GM12873 (cell line): ENCODE results near the gene OCA2.

Experiments
- CTCF ChIP-seq: IDR thresholded peaks from 2 replicates; pipeline ENCODE4 v1.5.1; 2012; ENCODE audit warnings: low read depth, mild to moderate bottlenecking, moderate library complexity, low read length, control low read depth; ENCODE audit not compliant: insufficient read depth; ENCODE audit errors: missing control alignments

The OCA2 gene

DNA sequence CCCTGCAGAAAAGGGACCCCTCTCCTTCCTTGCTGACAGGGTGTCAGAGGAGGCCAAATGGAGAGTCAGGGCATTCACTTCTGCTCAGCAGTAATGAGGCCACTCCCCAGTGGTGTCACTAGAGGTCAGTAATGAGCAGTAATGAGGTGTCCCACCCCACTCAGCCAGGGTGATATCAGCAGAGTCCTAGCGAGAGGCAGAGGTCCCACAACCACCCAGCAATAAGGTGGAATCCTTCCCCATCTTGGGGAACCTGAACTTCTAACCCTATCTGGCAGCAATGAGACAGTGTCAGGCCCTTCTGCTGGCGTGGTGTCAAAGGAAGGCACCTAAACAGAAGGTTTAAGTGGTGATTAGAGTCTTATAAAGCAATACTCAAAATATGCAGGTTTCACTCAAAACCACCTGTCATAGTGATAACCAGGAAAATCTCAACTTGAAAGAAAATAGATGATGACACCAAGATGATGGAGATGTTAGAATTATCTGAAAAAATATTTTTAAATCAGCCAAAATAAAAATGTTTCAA is 12.9 kb downstream of the OCA2 start:
- TF ChIP-seq CTCF, result peak; percentile 90

DNA sequence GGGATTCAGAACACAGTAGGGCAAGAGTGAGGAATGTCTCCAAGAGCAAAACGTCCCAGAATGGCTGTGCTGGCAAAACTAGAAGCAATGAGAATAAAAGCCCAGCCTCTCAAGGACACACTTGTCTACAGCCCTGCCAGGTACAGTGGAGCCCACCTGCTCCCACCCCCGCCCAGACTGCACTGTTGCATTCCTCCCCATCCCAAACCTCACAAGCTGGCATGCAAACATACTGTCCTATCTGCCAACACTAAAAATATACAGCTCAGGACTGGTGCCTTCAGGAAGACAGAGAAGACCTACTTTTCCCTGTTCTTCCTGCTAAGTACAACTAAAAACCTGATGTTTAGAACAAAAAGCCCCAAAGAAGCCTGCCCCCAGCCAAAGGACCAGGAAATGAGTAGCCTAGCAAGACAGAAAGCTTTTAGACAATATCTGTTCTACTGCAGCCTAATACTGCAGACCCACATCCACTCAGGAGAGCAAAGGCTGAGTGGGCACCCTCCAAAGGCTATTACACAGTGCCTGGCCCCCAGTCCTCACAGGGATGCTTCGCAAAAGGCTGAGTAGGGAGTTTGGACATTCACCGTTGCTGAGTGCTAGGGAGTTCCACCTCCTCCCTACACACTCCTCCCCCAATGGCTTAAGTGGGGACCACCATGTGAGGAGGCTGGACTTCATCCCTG is 13.5 kb downstream of the OCA2 start:
- TF ChIP-seq CTCF, result no peak

GRCh38 chr15:28084547-28084946 is 14.6 kb downstream of the OCA2 start:
- TF ChIP-seq CTCF, result no peak

GRCh38 chr15:28082891-28083684 is 16.0 kb downstream of the OCA2 start:
- TF ChIP-seq CTCF, result no peak

- TF ChIP-seq CTCF, result no peak
Observed at GRCh38 chr15:28081594-28081993, 17.5 kb downstream of the OCA2 start.

DNA sequence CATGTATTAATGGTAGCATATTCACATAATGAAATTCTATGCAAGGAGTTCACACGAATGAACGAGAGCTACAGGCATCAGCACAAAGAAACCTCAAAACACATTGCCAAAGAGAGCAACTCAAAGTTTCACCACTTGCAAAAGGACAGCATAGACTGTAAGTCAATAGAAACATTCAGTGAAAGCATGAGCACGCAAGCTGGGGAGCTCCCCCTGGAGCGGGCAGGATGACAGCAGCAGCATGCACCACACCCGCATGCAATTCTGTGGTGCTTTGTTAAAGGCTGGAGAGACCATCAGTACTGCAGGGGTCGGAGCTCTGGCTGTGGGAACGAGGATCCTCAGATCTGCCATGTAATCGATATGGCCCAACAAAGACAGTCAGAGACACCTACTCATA is 18.7 kb downstream of the OCA2 start:
- no peak for TF ChIP-seq CTCF

- TF ChIP-seq CTCF, result no peak
Observed at GRCh38 chr15:28079313-28079969, 19.7 kb downstream of the OCA2 start.
